HG02588 (cell line): ENCODE measurements around the gene MEX3B.

ENCODE experiments used
- ATAC-seq: cut with Tn5 transposase; IDR thresholded peaks from one replicate; pipeline ENCODE4 v1.9.1; 2021; ENCODE audit warnings: mild to moderate bottlenecking, moderate library complexity; ENCODE audit not compliant: unreplicated experiment

MEX3B gene

DNA sequence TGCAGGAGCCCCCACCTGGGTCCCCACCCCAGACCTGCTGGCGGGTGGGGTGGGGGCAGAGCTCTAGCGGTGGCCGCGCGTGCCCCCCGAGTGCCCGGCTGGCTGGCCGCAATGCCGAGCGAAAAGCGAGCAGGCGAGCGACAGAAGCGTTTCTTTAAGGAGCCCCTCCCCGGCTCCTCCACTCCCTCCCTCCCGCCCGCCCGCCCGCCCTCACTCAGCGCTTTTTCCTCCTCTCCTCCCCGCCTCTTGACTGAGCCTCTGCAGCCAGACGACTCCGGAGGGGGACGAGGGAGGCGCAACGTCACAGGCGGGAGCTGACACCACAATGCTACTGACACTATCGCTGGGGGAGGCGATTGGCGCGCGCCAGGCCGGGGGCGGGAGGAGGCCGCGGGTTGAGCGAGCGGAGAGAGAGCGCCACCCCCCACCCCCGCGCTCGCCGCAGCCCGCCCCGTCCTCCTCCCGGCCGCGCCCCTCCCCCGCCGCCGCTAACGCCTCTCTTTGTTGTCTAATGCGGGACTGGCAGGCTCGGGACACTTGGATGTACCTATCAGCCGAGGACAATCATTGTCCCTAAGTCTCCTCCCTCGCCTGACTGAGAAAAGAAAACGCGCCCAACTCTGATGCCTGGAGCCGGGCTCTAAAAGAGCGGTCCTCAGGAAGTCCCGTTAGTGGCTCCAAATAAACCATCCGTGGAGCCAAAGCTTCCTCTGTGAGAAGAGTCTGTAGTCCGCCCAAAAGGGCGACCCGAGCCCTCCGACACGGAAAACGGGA lies at the start of gene MEX3B:
MEX3B (minus strand) TSS at position 127 of the 774 bp plus-strand sequence. CDS start 313 bp downstream, outside the sequence.
- ATAC-seq = peak; percentile 76

GRCh38 chr15:82093774-82094211 lies 48.0 kb upstream of the MEX3B start:
- ATAC-seq = no peak

- ATAC-seq = no peak
Observed at GRCh38 chr15:82093325-82093724, 47.5 kb upstream of the MEX3B start.

DNA sequence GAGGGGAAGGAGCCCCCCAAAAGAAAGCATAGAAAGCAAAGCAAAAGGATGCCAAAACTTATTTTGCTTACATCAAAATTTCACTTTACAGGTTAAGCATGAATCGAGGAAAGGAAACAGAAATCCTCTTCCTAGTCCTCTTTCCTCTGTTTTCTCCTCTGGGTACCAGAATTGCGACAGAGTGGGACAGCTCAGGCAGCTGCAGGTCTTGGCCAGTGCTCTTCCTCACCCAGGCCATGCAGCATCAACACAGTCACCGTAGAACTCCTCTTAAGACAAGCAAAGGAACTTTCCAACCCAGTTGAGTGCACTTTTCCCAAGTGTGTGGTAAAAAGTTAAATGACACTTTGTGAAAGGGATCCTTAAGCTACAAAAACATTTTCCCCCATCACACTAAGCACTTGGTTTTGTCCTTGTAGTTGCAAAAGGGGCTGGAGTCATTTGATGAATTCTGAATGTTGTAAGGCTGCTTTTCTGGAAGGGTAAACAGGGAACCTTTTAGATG lies 45.9 kb upstream of the MEX3B start:
- ATAC-seq = no peak

GRCh38 chr15:82086243-82086995 lies 40.6 kb upstream of the MEX3B start:
- no peak for ATAC-seq

GRCh38 chr15:82081914-82082762 lies 36.3 kb upstream of the MEX3B start:
- peak; percentile 66 for ATAC-seq

DNA sequence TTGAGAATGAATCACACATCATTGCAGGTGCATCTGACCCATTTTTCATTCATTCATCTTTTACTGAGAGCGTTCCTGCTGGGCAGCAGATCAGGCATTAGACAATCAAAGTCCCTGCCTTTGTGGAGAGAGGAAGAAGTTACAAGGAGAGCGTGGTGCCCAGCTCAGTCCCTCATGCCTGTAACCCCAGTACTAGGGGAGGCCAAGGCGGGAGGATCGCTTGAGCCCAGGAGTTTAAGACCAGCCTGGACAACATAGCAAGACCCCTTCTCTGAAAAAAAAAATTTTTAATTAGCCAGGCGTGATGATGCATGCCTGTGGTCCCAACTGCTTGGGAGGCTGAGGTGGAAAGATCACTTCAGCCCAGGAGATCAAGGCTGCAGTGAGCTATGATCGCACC lies 35.0 kb upstream of the MEX3B start:
- no peak for ATAC-seq

DNA sequence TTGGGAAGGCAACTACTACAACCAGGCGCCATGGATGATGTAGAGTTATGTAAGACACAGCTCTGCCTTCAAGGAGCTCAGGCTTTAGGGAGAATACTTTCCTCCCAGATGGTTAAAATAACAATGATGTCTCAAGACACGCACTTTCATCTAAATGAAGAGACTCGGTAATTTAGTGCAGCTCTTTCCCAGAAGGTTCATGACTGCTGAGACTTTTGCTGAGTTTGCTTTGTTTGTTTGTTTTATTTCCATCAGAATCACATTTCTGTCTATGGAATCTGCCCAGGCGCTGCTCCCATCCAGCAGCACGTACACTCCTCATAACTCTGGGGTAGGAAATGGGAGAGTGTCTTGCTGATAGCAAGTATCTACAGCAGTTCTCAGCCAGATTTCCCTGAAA lies 33.9 kb upstream of the MEX3B start:
- ATAC-seq = no peak

GRCh38 chr15:82074610-82075009 lies 28.8 kb upstream of the MEX3B start:
- no peak for ATAC-seq

DNA sequence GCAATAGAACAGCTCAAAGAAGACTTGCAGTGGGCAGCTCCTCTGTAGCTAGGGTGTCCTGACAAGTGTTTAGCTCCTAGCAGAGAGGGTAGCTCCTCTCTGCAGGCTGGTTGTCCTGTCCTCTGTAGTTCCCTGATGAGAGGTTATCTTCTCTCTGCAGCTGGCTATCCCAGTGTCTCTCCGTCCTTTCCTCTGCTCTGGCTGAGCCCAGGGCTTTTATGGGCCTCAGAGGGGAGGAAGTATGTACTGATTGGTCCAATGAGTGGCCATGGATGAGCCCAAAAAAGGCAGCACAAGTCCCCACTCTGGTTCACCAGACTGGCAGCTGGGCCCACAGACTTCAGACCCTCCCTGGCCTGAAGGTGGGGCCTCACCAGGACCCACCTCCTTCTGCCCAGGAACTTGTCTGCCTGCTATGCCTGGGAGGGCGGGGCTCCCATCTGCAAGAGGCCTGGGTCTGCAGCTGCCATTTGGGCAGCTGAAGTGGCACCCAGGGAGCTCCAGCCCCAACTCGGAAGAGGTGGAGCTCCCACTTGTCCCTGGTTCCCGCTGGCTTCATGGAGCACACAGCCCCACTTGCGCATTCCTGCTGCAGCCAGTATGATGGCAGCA lies 27.2 kb upstream of the MEX3B start:
- ATAC-seq = no peak

DNA sequence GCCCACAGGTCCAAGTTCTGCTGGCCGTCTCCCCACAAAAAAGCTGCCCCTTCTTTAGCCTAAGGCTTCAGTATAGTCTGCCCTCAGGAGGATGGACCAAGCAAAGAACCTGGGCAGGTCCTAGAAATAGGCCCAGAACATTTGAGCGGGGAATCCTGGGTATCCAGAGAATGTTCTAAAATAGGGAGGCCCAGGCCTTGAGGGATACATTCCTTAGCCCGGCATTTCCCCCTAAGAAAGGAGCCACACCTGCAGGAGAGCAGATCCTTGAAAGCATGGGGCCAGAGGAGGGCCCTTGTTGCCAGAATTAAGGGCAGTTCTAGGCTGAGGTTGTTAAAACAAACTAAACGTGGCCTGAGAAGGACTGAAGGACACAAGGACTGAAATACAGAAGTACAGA lies 20.6 kb upstream of the MEX3B start:
- ATAC-seq = no peak

DNA sequence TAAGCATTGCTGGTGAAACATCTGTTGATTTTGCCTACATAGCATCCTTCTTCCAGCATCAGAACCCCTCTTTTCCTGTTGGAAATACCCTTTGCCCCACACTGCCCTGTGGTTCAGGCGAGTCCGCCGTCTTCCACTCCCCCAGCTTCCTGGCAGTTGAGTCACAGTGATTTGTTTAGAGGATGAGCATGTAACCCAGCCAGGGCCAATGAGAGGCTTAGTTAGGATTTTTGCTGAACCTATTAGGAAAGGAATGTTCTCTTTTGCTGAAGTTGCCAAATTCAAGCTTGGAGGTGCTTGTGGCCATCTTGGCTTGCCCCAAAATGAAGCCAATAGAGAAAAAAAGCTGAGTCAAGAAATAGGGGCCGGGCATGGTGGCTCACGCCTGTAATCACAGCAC lies 19.0 kb upstream of the MEX3B start:
- ATAC-seq = no peak

- no peak for ATAC-seq
Observed at GRCh38 chr15:82062479-82063454, 16.9 kb upstream of the MEX3B start.

- no peak for ATAC-seq
Observed at GRCh38 chr15:82060817-82061216, 15.0 kb upstream of the MEX3B start.

DNA sequence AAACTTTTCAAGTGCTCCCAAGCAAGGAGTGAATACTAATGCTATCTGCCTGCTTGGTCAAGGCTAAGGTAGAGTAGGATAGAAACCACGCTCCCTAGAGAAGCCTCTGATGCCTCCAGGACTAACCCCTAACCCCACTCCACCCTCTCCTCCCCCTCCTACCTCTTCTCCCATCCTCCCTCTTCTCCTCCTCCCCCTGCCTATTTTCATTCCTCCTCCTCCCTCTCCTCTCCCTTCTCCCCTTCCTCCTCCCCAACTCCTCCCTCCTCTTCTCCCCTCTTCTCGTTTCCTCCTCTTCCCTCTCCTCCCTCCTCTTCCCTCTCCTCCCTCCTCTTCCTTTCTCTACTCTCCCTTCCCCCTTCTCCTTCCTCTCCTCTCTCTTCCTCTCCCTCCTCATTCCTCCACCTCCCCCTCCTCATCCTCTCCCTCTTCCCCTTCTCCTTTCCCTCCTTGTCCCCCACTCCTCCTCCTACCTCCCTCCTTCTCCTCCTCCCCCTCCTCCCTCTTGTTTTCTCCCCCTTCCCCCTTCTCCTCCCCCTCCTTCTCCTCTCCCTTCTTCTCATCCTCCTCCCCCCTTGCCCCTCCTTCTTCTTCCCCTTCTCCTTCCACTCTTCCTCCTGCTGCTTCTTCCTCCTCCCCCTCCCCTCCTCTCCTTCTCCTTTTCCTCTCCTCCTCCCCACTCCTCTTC lies 12.8 kb upstream of the MEX3B start:
- no peak for ATAC-seq

GRCh38 chr15:82058026-82058425 lies 12.2 kb upstream of the MEX3B start:
- no peak for ATAC-seq

DNA sequence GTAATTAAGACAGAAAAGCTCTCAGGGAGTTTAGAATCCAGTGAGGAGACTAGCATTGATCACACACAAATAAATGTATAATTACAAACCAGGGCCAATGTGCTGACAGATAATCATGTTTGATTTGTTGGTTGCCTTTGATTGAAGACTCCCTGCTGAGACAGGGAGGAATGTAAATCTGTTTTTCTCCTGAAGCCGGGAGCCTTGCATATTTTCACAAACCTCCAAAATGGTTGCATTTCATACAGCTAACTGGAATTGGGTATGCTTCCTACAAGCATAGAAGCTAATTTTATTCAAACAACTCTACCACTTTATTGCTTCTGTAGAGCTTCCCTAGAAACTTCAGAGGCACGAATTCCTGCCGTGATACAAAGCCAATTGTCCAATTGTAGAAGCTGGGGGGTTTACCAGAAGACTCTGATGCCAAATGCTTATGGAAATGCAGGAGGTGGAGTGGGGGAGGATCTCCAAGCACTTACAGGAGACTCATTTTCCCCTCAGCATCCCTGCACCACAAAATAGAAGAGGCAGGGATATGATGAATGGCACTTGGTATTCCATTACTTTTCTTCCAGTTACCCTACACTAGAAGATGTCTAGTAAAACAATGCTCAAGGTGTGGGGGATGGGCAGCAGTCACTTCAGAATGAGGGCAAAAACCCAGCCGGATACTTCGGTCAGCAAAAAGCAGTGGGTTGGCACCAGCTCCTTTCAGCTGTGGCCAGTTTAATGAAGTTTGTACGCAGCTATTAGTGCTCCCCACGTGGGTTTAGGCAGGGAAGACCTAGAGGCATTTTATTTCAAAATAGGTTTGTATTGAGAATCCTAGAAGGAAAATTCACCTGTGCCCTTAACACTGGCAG lies 11.4 kb upstream of the MEX3B start:
- ATAC-seq = no peak

DNA sequence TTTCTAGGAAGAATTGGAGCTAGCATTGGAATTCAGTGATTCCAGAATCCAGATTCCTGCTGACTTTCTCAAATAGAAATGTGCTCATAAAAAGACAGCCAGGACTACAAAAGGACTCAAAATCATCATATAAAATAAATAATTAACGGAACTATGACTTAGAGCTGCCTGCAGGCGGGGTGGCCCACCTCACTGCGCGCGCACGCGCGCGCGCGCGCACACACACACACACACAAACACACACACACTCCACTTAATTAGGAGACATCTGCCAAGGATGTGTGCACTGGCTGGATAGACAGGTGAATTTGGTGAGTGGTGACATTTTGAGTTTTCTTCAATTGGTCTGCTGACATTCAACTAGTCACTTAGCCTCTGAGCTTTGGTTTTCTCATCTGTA lies 6.9 kb upstream of the MEX3B start:
- ATAC-seq = no peak
